BE2C (cell line): ENCODE data around the gene IL23R.

ENCODE experiments used
- DNase-seq: peaks from one replicate; pipeline ENCODE4 v3.0.0-alpha.2; 2020
- H3K27me3 ChIP-seq: fragments of 250-450 bp; sonication (Bioruptor Pico); 2 replicates; pipeline ENCODE4 v1.5.1; 2020; ENCODE audit warnings: mild to moderate bottlenecking
- H3K36me3 ChIP-seq: fragments of 250-450 bp; sonication (Bioruptor Pico); 2 replicates; pipeline ENCODE4 v1.5.1; 2020; ENCODE audit warnings: mild to moderate bottlenecking
- H3K4me1 ChIP-seq: fragments of 250-450 bp; sonication (Bioruptor Pico); 2 replicates; pipeline ENCODE4 v1.5.1; 2020
- H3K4me3 ChIP-seq: 2 replicates; pipeline ENCODE4 v1.5.1; 2011; ENCODE audit warnings: low read depth, low read length
- H3K9me3 ChIP-seq: fragments of 250-450 bp; sonication (Bioruptor Pico); 2 replicates; pipeline ENCODE4 v1.5.1; 2020
- TF ChIP-seq, protein P1 (sequence below): IDR thresholded peaks from 2 replicates; pipeline ENCODE4 v1.5.1; 2012; ENCODE audit warnings: mild to moderate bottlenecking, low read depth, low read length

The IL23R gene

GRCh38 chr1:67274623-67275325 is 108.5 kb downstream of the IL23R start:
- no peak for DNase-seq
- TF ChIP-seq, protein P1, sequence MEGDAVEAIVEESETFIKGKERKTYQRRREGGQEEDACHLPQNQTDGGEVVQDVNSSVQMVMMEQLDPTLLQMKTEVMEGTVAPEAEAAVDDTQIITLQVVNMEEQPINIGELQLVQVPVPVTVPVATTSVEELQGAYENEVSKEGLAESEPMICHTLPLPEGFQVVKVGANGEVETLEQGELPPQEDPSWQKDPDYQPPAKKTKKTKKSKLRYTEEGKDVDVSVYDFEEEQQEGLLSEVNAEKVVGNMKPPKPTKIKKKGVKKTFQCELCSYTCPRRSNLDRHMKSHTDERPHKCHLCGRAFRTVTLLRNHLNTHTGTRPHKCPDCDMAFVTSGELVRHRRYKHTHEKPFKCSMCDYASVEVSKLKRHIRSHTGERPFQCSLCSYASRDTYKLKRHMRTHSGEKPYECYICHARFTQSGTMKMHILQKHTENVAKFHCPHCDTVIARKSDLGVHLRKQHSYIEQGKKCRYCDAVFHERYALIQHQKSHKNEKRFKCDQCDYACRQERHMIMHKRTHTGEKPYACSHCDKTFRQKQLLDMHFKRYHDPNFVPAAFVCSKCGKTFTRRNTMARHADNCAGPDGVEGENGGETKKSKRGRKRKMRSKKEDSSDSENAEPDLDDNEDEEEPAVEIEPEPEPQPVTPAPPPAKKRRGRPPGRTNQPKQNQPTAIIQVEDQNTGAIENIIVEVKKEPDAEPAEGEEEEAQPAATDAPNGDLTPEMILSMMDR = no peak
- H3K4me3 ChIP-seq = no peak overlapping the region
- no peaks in the 10 kb centered on the region for H3K27me3 ChIP-seq
- no peaks in the 10 kb centered on the region for H3K36me3 ChIP-seq
- H3K4me1 ChIP-seq = no peaks in the 10 kb centered on the region
- no peaks in the 10 kb centered on the region for H3K9me3 ChIP-seq

- H3K9me3 ChIP-seq = no peaks in the 10 kb centered on the region
- no peaks in the 10 kb centered on the region for H3K4me1 ChIP-seq
- no peaks in the 10 kb centered on the region for H3K27me3 ChIP-seq
- no peak for DNase-seq
- H3K36me3 ChIP-seq = no peaks in the 10 kb centered on the region
- H3K4me3 ChIP-seq = no peak overlapping the region
- TF ChIP-seq, protein P1 = no peak
Observed at GRCh38 chr1:67280696-67281095, 114.4 kb downstream of the IL23R start.

- TF ChIP-seq, protein P1 = no peak
- no peaks in the 10 kb centered on the region for H3K4me1 ChIP-seq
- no peaks in the 10 kb centered on the region for H3K27me3 ChIP-seq
Observed at GRCh38 chr1:67281244-67281643, 115.0 kb downstream of the IL23R start.

GRCh38 chr1:67285780-67286488 is 119.7 kb downstream of the IL23R start:
- no peaks in the 10 kb centered on the region for H3K27me3 ChIP-seq
- H3K9me3 ChIP-seq = no peaks in the 10 kb centered on the region
- no peak for DNase-seq
- H3K36me3 ChIP-seq = no peaks in the 10 kb centered on the region
- H3K4me3 ChIP-seq = no peak overlapping the region
- H3K4me1 ChIP-seq = no peaks in the 10 kb centered on the region
- TF ChIP-seq, protein P1 = no peak

More at GRCh38 chr1:67281244-67281643, 115.0 kb downstream of the IL23R start:
- no peaks in the 10 kb centered on the region for H3K9me3 ChIP-seq
- no peak for DNase-seq
- no peaks in the 10 kb centered on the region for H3K36me3 ChIP-seq
- no peak overlapping the region for H3K4me3 ChIP-seq

GRCh38 chr1:67290236-67290635 is 124.0 kb downstream of the IL23R start:
- no peaks in the 10 kb centered on the region for H3K27me3 ChIP-seq
- no peaks in the 10 kb centered on the region for H3K9me3 ChIP-seq
- H3K4me3 ChIP-seq = no peak overlapping the region
- DNase-seq = no peak
- TF ChIP-seq, protein P1 = no peak
- no peaks in the 10 kb centered on the region for H3K4me1 ChIP-seq
- H3K36me3 ChIP-seq = no peaks in the 10 kb centered on the region
